ENCODE measurements around the gene NFATC4.

NFATC4 gene

DNA sequence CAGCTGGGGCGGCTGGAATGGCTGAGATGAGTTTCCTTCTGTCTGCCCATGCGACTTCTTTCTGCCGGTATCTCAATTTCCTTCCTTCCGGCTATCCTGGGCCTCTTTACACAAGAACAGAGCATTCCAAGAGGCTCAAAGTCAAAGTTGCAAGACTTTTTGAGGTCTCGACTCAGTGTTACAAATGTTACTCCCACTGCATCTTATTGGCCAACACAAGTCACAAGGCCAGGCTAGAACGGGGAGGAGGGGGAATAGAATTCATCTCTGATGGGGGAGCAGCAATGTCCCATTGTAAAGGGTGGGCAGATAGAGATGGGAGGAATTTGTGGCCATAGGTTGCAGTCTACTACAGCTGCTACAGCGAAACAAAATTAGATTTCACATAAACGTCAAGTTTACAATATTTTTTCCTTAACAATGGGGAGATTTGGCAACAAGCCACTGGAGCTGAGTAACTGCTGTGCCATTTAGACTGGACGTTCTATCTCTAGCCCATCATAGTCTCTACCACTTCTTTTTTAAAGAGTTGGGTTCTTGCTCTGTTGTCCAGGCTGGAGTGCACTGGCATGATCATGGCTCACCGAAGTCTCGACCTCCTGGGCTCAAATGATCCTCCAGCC lies 21.4 kb downstream of the NFATC4 start:
- DNase-seq (ENCODE audit: low read depth): no peak

DNA sequence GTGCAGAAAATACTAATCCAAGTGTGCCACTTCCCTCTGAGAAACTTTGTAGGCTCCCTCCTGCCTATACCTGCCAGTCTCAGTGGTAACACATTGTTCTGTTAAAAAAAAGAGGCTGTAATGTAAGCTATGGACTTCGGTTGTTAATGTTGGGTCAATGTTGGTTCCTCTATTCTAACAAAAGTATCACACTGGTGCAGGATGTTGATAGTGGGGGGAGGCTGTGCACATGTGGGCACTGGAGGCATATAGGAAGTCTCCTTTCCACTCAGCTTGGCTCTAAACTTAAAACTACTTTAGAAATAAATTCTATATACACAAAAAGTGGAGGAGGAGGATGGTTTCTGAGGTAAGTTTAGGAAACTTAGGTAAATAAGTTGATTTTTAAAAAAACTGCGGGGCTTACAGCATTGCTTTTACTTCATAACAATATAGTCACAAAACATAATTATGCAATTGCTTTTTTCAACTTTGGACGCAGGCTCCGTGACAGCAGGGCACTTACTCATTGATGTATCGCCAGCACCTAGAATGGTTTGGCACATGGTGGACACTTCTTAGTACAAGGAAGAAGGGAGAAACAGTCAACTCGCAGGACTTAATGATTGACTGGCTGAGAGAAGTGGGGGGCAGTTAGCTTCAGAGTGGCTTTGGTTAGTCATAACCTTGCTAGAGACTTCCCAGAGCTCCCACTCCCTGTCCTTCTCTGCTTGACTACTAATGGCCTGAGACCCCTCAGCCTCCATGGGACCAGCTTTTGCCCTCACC lies 22.9 kb downstream of the NFATC4 start:
- no peak for DNase-seq (ENCODE audit: low read depth)

DNA sequence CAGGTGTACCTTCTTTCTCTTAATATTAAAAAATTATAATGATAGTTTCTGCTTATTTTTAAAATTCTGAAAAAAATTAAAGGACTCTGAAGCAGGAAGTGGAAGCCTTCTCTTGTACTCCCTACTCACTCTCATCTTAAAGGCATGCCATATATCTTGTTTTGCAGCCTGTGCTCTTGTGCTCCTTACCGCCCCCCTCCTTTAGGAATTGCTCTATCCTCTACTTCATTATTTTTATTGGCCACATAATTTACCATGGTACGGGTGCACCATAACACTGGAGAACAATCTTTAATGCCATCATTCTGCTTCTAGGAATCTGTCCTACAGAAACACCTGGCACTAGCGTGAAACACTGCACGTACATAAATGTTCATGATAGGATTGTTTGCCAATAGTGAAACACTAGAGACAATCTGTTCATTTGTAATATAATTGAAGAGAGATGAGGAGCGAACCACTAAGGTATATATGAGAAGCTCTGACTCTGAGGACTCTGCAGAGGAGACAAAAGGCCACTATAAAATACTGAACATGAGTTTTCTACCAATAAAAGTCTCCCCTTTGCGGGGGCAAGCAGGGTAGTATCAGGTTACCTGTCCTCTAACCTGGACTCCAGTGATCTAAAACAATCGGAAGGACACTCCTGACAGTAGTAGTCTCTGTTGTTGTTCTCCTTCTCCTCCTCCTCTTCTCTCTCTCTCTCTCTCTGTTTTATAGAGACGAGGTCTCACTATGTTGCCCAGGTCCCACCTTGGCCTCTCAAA lies 24.5 kb downstream of the NFATC4 start:
- no peak for DNase-seq (ENCODE audit: low read depth)

DNA sequence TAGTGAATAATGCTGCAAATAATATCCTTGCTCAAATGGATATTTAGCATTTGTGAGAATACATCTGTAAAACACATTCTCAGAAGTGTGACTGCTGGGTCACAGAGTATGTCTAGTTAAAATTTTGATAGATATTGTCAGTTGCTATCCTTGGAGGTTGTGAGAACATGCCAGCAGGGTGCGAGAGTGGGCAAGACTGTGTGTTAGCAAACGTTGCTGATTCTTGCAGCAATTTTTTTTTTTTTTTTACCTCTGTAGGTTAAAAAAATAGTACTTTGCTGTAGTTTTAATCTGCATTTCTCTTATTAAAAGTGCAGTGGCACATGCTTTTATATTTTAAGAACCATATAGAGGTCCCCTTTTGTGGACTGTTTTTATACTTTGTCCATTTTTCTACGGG lies 26.3 kb downstream of the NFATC4 start:
- DNase-seq (ENCODE audit: low read depth): no peak

DNA sequence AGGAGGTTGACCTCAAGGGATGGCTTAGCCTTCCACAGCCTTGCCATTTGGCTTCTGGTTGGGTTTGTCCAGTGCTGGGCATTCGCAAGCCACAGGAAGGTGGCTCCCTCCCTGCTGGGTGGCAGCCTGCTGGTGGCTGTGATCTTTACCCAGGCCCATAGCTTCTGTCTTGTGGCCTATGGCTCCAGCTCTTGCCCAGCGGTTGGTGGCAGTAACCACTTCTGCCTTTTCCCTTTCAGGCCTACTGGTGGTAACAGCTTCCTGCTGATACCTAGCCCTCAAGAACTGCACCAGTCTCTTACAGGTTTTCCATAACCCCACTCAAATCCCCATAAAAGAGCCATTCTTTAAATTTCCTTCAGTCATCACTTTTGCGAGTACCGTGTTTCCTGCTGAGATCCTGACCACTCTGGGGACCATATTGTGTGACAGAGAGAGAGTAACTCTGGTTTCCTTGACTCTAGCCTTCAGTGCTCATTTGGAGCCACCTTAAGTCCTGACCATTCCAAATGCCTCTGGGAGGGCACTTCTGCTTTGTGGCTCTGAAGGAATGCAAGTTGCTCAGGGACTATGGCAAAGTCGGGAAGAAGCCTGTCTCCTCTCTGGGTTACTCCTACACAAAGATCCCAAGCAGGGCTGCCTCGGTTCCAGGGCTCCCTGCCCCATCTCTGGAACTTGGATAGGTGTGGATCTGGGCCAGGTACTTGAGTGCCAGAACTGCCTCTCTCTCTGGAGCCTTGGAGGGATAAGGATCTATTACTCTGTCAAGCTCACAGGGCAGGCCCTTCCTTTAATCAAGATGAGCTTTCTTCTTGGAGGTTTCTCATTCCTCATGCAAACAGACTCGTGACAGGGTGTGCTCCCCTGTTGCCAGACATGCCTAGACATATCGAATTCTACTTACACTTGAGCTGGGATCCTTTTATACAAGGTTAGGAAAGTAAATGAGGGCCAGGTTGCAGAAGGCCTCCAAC lies 27.9 kb downstream of the NFATC4 start:
- DNase-seq (ENCODE audit: low read depth): no peak

DNA sequence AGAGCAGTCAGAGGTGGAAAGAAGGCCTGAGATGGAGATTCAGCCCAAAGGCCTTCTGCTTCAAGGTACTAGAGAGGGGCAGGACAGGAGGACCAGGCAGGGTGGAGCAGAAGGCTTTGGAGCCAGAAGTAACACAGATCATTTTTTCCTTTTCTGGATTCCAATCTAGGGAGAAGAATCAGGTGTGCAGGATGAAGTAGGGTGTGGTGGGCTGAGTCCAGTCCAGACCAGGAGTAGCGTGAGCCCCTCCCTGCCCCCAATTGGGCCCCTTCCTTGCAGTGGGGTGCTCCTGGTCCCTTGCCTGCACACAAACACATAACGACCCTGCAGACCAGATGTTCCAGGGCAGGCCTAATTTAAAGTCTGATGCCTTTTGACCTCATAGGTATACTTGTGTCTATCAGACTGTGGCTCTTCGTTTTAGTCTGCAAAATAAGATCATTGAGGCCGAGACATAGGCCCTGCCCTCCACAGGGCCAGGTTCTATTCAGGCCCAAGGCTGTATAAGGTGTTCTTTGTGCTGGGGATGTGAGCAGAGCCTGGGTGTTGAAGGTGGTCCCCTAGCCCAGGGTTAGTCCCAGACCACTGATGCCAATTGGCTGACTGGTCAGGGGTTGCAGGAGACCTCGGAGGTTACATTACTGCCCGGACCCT lies 29.8 kb downstream of the NFATC4 start:
- DNase-seq (ENCODE audit: low read depth): no peak

DNA sequence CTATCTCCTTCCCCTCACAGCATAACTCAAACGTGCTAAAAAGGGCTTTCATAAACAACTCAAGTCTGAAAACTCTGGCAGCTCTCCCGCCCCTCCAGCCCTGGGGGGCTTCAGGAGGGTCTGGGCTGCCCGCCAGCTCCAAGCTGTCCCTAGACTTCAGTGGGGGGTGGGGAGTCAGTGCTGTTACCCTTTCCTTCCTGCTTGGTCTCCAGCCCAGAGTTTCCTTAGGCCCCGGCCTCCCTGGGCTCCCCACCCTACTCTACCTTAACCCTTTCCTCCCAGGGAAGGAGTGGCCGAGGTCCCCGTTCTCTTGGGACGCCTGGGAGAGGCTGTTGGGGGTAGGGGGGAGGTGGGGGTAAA lies 30.3 kb downstream of the NFATC4 start:
- no peak for DNase-seq (ENCODE audit: low read depth)

DNA sequence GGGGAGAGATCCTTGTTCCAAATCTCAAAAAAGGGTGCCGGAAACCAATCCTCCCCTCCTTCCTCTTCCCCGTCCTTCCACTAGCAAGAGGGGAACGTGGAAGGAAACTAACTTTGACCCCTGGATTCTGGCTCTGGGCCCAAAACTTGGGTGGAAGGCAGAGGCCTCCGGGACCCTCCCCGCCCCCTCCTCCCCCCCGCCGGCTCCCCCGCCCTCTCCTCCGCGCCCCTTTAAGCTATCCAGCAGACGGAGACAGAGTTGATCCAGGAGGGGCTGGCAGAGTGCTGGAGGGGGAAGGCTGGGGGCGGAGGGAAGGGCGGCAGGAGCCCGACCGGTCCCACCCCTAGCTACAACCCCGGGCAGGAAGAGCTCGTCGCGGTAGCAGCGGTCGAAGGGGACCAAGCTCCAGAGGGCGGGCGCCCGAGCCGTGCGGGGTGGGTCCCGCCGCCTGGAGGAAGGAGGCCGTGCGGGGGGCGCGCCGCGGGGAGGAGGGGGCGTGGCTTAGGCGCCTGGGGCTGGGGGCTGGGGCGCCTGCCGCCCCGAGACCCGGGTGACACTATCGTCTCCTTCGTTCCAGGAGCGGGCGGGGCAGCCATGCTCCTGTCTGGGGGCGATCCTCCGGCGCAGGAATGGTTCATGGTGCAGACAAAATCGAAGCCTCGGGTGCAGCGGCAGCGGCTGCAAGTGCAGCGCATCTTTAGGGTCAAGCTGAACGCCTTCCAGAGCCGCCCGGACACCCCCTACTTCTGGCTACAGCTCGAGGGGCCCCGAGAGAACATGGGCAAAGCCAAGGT lies 30.9 kb downstream of the NFATC4 start, which contains the start of gene NYNRIN:
TSS of gene NYNRIN (plus strand) at position 351 of the 794 bp plus-strand sequence. CDS start at position 595, 244 bp downstream.
- peak; percentile 31 for DNase-seq (ENCODE audit: low read depth)

DNA sequence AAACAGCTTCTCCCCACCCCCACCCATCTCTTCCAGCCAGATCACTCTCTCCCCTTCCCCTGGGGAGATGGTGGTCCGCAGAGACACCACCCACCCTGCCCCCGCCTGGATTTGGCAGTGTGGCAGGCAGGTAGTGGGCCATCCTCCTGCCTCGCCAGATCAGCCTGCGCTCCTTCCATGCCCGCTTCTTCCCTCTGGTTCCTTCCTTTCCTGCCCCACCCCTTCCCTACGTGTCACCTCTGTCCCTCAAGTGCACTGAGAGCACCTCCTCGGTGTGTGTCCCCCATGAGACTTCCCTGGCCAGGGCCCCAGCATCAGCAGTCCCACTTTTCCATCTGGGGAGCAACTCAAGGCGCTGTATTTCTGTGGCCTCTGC lies 31.5 kb downstream of the NFATC4 start:
- no peak for DNase-seq (ENCODE audit: low read depth)

DNA sequence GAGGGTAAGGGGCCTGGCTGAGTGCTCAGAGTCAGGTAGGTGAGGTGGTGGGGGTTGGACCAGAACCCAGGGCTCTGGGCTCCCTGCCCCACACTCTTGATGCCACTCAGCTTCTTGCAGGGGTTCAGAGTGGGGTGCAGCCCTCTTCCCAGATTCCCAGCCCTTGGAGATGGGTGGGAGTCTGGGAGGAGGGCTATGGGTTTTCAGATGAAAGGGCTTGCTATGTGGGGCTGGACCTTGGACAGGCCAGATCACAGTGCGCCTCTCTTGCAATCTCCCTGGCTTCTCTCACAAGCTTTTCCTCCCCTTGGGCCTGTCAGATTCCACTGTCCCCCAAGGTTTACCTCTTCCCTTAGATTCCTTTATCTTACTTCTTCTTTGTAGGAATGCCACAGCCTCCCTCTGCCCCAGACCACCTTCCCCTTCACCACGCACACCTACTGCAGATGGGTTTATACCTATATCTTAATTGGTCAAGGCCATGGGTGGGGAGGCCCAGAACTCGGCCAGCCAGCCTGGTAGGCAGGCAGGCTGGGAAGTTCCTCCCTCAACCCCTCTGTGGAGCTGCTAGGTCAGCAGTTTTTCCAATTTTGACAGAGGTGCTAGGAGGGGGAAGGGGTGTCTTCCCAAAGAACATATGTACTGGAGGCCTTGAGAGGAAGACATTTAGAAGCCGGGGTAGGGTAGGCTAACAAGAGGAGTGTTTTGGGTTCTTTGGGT lies 32.2 kb downstream of the NFATC4 start:
- no peak for DNase-seq (ENCODE audit: low read depth)

DNA sequence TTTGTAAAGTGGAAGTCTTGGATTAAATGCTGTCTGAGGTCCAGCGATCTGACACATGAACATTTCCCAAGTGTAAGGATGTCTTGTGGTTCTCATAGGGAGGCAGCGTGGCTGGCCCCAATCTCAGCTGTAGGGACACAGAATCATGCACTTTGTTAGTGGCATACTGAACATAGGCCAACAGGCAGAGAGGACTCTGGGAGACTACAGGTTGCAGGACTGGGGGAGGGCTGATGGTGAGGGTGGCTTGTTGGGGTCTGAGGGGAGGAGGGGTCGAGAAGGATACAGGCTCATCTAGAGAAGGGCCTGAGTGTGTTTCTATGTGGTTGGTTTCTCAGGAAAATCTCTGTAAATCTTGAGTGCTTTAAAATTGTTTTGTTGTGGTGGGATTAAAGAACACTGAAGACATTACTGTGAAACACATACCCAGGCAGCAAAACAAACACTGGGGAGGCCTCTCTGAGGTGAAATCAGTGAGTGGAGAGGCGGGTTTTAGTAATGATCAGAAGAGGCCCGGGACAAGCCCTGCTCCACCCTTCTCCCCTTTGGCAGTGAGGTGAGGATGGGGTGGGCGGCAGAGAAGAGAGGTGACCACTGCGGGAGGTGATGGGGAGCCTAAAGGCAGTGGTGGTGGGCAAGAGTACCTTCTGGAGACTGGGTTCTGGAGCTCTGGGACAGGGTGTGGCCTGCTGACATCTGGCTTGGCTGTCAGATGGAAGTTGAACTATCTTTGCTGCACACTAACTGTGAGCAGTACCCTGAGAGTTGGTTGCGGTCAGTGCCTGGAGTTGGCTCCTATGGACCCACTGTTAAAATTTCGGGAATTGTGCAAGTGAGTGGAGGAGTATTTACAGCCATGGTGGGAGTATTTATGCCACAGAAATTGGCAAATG lies 34.1 kb downstream of the NFATC4 start:
- no peak for DNase-seq (ENCODE audit: low read depth)

DNA sequence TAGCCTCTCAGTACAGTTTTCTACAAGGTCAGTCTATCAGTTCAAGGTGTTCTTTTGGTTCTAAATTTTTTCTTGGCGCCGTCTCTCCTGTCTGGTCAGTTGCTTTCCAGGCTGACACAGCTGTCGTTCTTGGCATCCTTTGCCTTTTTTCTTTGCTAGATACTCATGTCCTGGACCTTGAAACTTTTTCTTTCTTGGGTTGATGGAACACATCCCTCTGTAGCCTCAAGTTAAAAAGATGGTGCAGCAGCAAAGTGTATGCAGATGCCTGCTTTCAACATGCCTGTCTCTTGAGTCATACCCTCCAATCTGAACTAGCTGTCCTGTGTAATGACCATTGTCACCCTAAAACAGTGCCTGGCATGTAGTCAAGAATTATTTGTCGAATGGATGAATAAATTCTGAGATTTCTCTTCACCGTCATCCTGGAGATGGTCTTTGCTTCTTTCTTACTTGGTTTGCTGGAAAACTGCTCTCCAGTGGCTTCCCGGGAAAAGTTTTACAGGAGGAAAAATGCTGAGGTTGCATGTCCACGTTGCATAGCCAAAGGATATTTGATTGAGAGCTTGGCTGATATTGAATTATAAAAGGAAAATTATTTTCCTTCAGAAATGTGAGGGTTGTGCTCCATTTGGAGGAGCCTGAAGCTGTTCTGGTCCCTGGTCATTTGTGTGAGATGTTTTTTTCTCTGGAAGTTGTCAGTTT lies 35.5 kb downstream of the NFATC4 start:
- DNase-seq (ENCODE audit: low read depth): no peak

DNA sequence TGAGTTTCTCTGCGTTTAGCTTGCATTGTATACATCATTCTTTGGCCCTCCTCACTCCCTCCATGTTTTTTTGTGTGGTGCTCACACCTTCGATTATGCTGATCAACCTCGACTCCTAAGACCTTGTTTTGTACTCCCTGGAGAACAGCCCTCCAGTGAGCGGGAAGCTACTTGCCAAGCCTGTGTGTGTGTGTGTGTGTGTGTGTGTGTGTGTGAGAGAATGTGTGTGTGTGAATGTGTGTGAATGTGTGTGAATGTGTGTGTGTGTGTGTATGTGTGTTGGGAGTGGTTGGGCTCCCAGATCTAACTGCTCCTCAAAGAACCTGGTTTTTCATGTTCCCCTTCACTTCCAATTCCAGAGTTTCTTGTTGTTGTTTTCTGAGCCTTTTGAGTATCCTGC lies 36.8 kb downstream of the NFATC4 start:
- DNase-seq (ENCODE audit: low read depth): no peak

DNA sequence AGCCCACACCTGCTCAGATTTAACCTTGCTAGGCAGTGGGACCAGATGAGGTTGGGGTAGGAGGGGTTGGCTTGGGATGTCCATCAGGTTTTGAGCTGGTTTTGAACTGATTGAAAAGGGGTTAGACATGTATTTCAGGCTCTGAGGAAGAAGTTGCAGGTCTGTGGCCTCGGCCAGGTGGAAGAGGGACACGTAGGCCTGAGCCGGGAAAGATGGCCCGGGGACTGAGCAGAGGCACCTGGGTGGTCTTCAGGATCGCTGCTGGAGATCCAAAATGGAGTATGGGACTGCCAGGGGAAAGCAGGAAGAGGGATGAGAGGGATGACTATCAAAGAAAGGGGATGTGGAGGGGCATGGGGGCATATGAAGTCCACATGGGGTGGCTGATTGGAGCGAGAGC lies 38.4 kb downstream of the NFATC4 start:
- no peak for DNase-seq (ENCODE audit: low read depth)

DNA sequence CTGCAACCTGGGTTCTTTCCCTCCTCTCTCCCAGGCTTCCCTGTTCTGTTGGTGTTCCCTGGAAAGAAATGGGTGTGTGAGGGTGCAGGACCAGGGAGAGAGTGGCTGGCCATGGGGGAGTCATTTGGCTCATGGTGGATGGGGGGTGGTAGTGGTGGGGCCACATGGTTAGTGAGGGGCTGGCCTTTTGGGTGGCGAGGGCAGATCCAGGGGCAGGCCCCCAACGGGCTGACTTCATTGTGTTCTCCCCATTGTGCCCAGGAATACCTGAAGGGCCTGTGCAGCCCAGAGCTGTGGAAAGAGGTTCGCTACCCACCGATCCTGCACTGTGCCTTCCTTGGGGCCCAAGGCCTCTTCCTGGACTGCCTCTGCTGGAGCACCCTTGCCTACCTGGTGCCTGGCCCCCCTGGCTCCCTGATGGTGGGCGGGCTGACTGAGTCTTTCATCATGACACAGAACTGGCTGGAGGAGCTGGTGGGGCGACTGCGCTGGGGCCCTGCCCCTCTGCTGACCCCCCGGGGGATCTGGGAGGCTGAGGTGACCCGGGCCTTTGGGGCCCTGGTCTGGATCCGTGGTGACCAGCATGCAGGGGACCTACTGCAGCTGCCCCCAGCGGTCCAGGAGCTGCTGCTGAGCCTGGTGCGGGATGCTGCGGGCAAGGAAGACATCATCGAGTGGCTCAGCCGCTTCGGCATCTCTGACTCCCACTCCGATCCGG lies 39.8 kb downstream of the NFATC4 start:
- no peak for DNase-seq (ENCODE audit: low read depth)

DNA sequence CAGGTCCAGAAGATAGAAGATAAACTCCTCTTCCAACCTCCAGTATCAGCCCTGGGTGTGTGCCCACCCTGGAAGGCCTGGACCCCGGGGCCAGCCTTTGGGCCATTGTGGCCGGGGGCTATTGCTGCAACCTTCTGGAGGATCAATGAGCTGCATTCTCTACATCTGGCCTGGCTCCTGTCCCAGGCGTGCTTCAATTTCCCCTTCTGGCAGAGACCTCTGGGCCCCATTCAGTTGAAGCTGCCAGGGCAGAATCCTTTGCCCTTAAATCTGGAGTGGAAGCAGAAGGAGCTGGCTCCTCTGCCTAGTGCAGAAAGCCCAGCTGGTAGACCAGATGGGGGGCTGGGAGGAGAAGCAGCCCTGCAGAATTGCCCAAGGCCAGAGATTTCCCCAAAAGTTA lies 40.8 kb downstream of the NFATC4 start:
- DNase-seq (ENCODE audit: low read depth): peak; percentile 75

DNA sequence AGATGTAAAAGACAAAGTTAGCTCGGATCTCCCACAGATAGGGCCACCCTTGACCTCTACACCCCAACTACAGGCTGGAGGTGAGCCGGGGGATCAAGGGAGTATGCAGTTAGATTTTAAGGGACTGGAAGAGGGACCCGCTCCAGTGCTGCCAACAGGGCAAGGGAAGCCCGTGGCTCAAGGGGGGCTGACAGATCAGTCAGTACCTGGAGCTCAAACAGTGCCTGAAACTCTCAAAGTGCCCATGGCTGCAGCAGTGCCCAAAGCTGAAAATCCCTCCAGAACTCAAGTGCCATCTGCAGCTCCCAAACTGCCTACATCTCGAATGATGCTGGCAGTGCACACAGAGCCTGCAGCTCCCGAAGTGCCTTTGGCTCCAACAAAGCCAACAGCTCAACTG lies 41.2 kb downstream of the NFATC4 start:
- DNase-seq (ENCODE audit: low read depth): no peak

DNA sequence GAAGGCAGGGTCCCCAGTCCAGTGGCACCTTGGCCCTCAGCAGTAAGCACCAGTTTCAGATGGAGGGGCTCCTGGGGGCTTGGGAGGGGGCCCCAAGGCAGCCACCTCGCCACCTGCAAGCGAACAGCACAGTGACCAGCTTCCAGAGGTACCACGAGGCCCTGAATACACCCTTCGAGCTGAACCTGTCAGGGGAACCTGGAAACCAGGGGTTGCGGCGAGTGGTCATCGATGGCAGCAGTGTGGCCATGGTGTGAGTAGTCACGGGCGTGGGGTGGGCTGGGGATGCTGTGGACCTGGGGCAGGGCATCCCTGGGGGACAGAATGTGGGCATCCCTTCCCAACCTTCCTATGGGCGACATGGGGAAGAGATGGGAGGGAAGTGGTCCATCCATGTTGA lies 42.0 kb downstream of the NFATC4 start:
- no peak for DNase-seq (ENCODE audit: low read depth)
